Mesenchymal stem cell (in vitro differentiated cells and primary cell): Measurements from ENCODE around the gene SPATA2.

Experiments
- DNase-seq: peaks from one replicate; pipeline ENCODE4 v3.0.0-alpha.2; 2013
- H2AFZ ChIP-seq: one replicate; pipeline ENCODE4 v1.6.1; 2013; ENCODE audit warnings: low read depth, mild to moderate bottlenecking, control low read depth, inconsistent platforms, low read length, moderate library complexity
- H2AK5ac ChIP-seq: 2 replicates; pipeline ENCODE4 v1.6.1; 2013; ENCODE audit warnings: low read length, moderate library complexity, mild to moderate bottlenecking, inconsistent platforms; ENCODE audit not compliant: severe bottlenecking
- H2BK120ac ChIP-seq: one replicate; pipeline ENCODE4 v1.6.1; 2013; ENCODE audit warnings: low read depth, mild to moderate bottlenecking, inconsistent platforms, low read length, moderate library complexity
- H2BK12ac ChIP-seq, 2 experiments: one replicate each; pipeline ENCODE4 v1.6.1; 2013; ENCODE audit warnings: inconsistent platforms in 2 of 2, low read length in 2 of 2, mild to moderate bottlenecking in 2 of 2, moderate library complexity in 2 of 2, control low read depth in 1 of 2
- H2BK15ac ChIP-seq: one replicate; pipeline ENCODE4 v1.6.1; 2013; ENCODE audit warnings: mild to moderate bottlenecking, low read depth, inconsistent platforms; ENCODE audit not compliant: poor library complexity, severe bottlenecking
- H2BK5ac ChIP-seq: 2 replicates; pipeline ENCODE4 v1.6.1; 2013; ENCODE audit warnings: low read depth, mild to moderate bottlenecking, low read length, control low read depth, inconsistent platforms; ENCODE audit not compliant: poor library complexity, severe bottlenecking
- H3K14ac ChIP-seq, 2 experiments: one replicate each; pipeline ENCODE4 v1.6.1; 2013; ENCODE audit warnings: inconsistent platforms in 2 of 2, low read length in 2 of 2, control low read depth in 1 of 2, mild to moderate bottlenecking in 1 of 2, moderate library complexity in 1 of 2
- H3K18ac ChIP-seq, 2 experiments: one replicate each; pipeline ENCODE4 v1.6.1; 2013; ENCODE audit warnings: inconsistent platforms in 2 of 2, low read length in 2 of 2, control low read depth in 1 of 2, low read depth in 1 of 2, mild to moderate bottlenecking in 1 of 2
- H3K23ac ChIP-seq, 2 experiments: one replicate each; pipeline ENCODE4 v1.6.1; 2013; ENCODE audit warnings: inconsistent platforms in 2 of 2, low read length in 2 of 2, mild to moderate bottlenecking in 2 of 2, moderate library complexity in 2 of 2, control low read depth in 1 of 2
- H3K27ac ChIP-seq: 2 replicates; pipeline ENCODE4 v1.5.1; 2013; ENCODE audit warnings: mild to moderate bottlenecking, moderate library complexity, low read length, control low read depth, inconsistent platforms; ENCODE audit not compliant: poor library complexity, severe bottlenecking
- H3K27me3 ChIP-seq, 2 experiments: 2 replicates each; pipeline versions ENCODE4 v1.6.1 to v1.7.0; 2013; ENCODE audit warnings: low read length in 2 of 2, mild to moderate bottlenecking in 2 of 2, moderate library complexity in 2 of 2, control low read depth in 1 of 2, inconsistent platforms in 1 of 2; ENCODE audit not compliant: control insufficient read depth in 1 of 2, insufficient read depth in 1 of 2
- H3K36me3 ChIP-seq, 2 experiments: 2 replicates each; pipeline versions ENCODE4 v1.6.1 to v1.7.0; 2013; ENCODE audit warnings: low read length in 2 of 2, control low read depth in 1 of 2, inconsistent platforms in 1 of 2, low read depth in 1 of 2, mild to moderate bottlenecking in 1 of 2; ENCODE audit not compliant: insufficient read depth in 2 of 2, control insufficient read depth in 1 of 2
- H3K4ac ChIP-seq, 2 experiments: one replicate each; pipeline ENCODE4 v1.6.1; 2013; ENCODE audit warnings: inconsistent platforms in 2 of 2, low read length in 2 of 2, mild to moderate bottlenecking in 2 of 2, moderate library complexity in 2 of 2, control low read depth in 1 of 2, low read depth in 1 of 2
- H3K4me1 ChIP-seq: 2 replicates; pipeline ENCODE4 v1.6.1; 2013; ENCODE audit warnings: low read depth, low read length, control low read depth; ENCODE audit not compliant: control insufficient read depth, insufficient read depth
- H3K4me2 ChIP-seq: 2 replicates; pipeline ENCODE4 v1.6.1; 2013; ENCODE audit warnings: low read length, mild to moderate bottlenecking, inconsistent platforms; ENCODE audit not compliant: poor library complexity, severe bottlenecking
- H3K4me3 ChIP-seq, 2 experiments: 2 replicates each; pipeline versions ENCODE4 v1.5.1 to v1.7.0; 2013; ENCODE audit warnings: low read length in 2 of 2, mild to moderate bottlenecking in 2 of 2, control low read depth in 1 of 2, low read depth in 1 of 2; ENCODE audit not compliant: insufficient read depth in 1 of 2
- H3K79me1 ChIP-seq: replicated peaks from 2 replicates; pipeline ENCODE4 v1.6.1; 2013; ENCODE audit warnings: mild to moderate bottlenecking, control low read depth, low read length, inconsistent platforms; ENCODE audit not compliant: poor library complexity, severe bottlenecking
- H3K9ac ChIP-seq: 2 replicates; pipeline ENCODE4 v1.7.0; 2013; ENCODE audit warnings: mild to moderate bottlenecking, low read length, moderate library complexity
- H3K9me3 ChIP-seq: 2 replicates; pipeline ENCODE4 v1.7.0; 2013; ENCODE audit warnings: mild to moderate bottlenecking, low read length; ENCODE audit not compliant: control insufficient read depth
- H4K8ac ChIP-seq: one replicate; pipeline ENCODE4 v1.6.1; 2013; ENCODE audit warnings: inconsistent platforms, mild to moderate bottlenecking, low read length, moderate library complexity
- H4K91ac ChIP-seq: one replicate; pipeline ENCODE4 v1.6.1; 2013; ENCODE audit warnings: mild to moderate bottlenecking, low read length, inconsistent platforms
- WGBS: methylation state at CpG from one replicate; pipeline ENCODE4 v1.1.7; 2013; ENCODE audit warnings: mixed read lengths; 5-methylcytosine and 5-hydroxymethylcytosine counted together

Gene SPATA2

DNA sequence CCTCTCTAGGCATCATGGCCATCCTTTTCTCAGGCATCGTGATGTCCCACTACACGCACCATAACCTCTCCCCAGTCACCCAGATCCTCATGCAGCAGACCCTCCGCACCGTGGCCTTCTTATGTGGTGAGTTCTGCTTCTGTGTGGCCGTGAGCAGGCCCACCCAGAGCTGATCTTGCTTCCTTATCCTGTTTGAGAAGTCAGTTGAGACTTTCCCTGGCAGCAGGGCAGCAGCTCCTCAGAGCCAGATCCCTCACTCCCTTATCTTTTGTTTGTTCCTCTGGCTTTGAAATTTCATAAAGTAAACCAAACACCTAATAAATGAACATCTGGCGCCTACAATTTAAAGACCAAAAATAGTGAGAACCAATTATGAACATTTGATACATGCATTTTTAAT, 40.6 kb downstream of the SPATA2 start:
- no peak overlapping the region for H2BK12ac ChIP-seq
- WGBS = 88% methylated on average over 5 of the region's 6 CpGs
- H3K4me2 ChIP-seq = no peak overlapping the region
- DNase-seq = no peak
- no peak overlapping the region for H3K9ac ChIP-seq
- no peaks in the 10 kb centered on the region for H3K9me3 ChIP-seq
- no peak overlapping the region for H3K27ac ChIP-seq
- H3K79me1 ChIP-seq = no peaks in the 10 kb centered on the region
- no peak overlapping the region for H3K18ac ChIP-seq
- H2BK5ac ChIP-seq = no peak overlapping the region
- H3K36me3 ChIP-seq = peaks cover 13 to 53% of the 10 kb centered on the region in 2 experiments
- H3K14ac ChIP-seq = no peak overlapping the region
- no peak overlapping the region for H2AK5ac ChIP-seq
- no peak overlapping the region for H3K23ac ChIP-seq
- no peak overlapping the region for H2AFZ ChIP-seq
- no peak overlapping the region for H3K4ac ChIP-seq
- H3K4me1 ChIP-seq = no peaks in the 10 kb centered on the region
- no peak overlapping the region for H2BK15ac ChIP-seq
- H2BK120ac ChIP-seq = no peak overlapping the region
- H3K27me3 ChIP-seq = no peaks in the 10 kb centered on the region
- no peak overlapping the region for H3K4me3 ChIP-seq
- no peak overlapping the region for H4K91ac ChIP-seq
- H4K8ac ChIP-seq = no peak overlapping the region

DNA sequence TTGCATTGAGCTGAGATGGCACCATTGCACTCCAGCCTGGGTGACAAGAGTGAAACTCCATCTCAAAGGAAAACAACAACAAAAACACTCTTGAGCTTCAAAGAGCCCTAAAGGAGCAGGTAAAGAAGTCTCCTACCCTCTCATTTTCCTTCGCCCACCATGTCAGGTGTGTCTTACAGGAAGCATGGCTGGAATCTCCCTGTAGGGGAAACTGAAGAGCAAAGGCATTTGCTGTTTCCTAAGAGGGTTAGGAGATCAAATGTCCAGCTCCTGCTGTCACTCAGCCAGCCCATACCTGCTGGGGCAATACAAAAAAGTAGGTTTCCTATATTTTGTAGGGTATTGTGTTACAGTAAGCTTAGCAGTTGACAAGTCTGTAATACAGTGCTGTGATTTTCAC, 43.3 kb downstream of the SPATA2 start:
- no peaks in the 10 kb centered on the region for H3K4me1 ChIP-seq
- H3K27me3 ChIP-seq = no peaks in the 10 kb centered on the region
- no peak overlapping the region for H3K4me3 ChIP-seq
- H3K4me2 ChIP-seq = no peak overlapping the region
- no peak overlapping the region for H3K14ac ChIP-seq
- H2BK12ac ChIP-seq = no peak overlapping the region
- no peak overlapping the region for H2AFZ ChIP-seq
- no peak for DNase-seq
- H4K91ac ChIP-seq = no peak overlapping the region
- WGBS = 100% methylated on average over 1 of the region's 1 CpG
- H2BK120ac ChIP-seq = no peak overlapping the region
- no peak overlapping the region for H4K8ac ChIP-seq
- no peaks in the 10 kb centered on the region for H3K79me1 ChIP-seq
- H3K9ac ChIP-seq = no peak overlapping the region
- H3K4ac ChIP-seq = no peak overlapping the region
- peaks cover 17 to 51% of the 10 kb centered on the region in 2 experiments for H3K36me3 ChIP-seq
- no peak overlapping the region for H3K18ac ChIP-seq
- H3K23ac ChIP-seq = no peak overlapping the region
- peak overlapping the region; percentile 28 for H2AK5ac ChIP-seq
- no peak overlapping the region for H2BK15ac ChIP-seq
- H3K27ac ChIP-seq = no peak overlapping the region
- H3K9me3 ChIP-seq = no peaks in the 10 kb centered on the region
- no peak overlapping the region for H2BK5ac ChIP-seq

DNA sequence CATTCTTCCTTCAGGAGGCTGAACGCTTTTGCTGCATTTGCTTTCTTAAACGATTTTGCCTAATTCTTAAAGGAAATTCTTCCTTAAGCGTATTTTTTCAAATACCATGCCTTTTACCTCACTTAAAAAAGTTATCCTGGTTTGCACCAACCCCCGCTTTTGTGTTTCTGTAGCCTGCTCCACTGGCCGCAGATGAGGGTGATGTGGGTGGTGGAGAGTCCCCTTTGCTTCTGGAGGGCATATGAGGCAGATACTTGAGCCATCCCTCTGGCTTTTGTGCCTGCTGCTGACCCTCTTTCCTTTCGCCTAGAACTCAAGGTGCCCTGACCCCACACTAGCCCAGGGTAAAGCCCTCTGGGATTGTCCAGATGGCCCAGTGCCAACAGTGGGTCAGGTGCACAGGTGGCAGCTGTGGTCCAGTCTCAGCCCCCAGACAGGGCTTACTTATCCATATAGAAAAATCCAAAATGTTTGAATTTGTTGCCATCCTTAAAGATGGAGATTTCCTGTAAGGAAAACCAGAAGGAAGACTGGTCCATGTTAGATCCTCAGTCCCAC, 43.9 kb downstream of the SPATA2 start:
- Histone ChIP-seq H3K18ac (no peak overlapping the region), H3K4me3 (no peak overlapping the region), H3K4me1 (no peaks in the 10 kb centered on the region), H3K36me3 (peaks cover 17 to 47% of the 10 kb centered on the region in 2 experiments), H3K4ac (no peak overlapping the region), H3K27ac (no peak overlapping the region), H2BK5ac (no peak overlapping the region), H4K8ac (no peak overlapping the region), H3K9ac (no peak overlapping the region), H2BK15ac (no peak overlapping the region), H4K91ac (no peak overlapping the region), H3K79me1 (no peaks in the 10 kb centered on the region), H3K27me3 (no peaks in the 10 kb centered on the region), H3K14ac (no peak overlapping the region), H3K23ac (no peak overlapping the region), H3K9me3 (no peaks in the 10 kb centered on the region), H3K4me2 (no peak overlapping the region), H2BK120ac (no peak overlapping the region), H2BK12ac (no peak overlapping the region), H2AFZ (no peak overlapping the region), H2AK5ac (no peak overlapping the region)
- DNase-seq = no peak
- over 99% methylated on average over 6 of the region's 6 CpGs for WGBS

DNA sequence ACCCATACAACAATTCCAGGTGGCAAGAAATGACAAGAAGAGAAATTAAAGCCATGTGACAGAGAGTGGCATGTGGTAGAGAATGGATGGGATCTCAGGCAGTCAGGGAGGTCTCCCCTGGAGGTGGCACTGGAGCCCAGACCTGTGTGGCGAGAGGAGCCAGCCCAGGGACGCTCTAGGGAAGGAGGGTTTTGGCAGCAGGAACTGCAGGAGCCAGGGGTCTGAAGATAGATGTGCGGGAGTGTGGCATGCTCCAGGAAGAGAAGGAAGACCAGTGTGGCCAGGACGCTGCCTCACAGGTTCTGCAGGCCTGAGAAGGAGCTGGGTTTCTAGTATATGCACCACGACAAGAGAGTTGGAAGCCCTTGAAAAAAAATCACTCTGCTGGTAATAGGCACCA, 45.1 kb downstream of the SPATA2 start:
- H4K91ac ChIP-seq = no peak overlapping the region
- H3K4ac ChIP-seq = no peak overlapping the region
- H3K27me3 ChIP-seq = no peaks in the 10 kb centered on the region
- no peak overlapping the region for H3K4me2 ChIP-seq
- H3K36me3 ChIP-seq = peaks cover 18 to 43% of the 10 kb centered on the region in 2 experiments
- H2BK120ac ChIP-seq = no peak overlapping the region
- H2BK15ac ChIP-seq = no peak overlapping the region
- H3K23ac ChIP-seq = no peak overlapping the region
- 91% methylated on average over 5 of the region's 5 CpGs for WGBS
- H2BK5ac ChIP-seq = no peak overlapping the region
- no peaks in the 10 kb centered on the region for H3K79me1 ChIP-seq
- no peak for DNase-seq
- H3K14ac ChIP-seq = no peak overlapping the region
- peaks cover 2% of the 10 kb centered on the region for H3K4me1 ChIP-seq
- H2AFZ ChIP-seq = no peak overlapping the region
- H3K9me3 ChIP-seq = no peaks in the 10 kb centered on the region
- H2BK12ac ChIP-seq = no peak overlapping the region
- H3K27ac ChIP-seq = no peak overlapping the region
- no peak overlapping the region for H3K4me3 ChIP-seq
- no peak overlapping the region for H3K18ac ChIP-seq
- H3K9ac ChIP-seq = no peak overlapping the region
- H2AK5ac ChIP-seq = no peak overlapping the region
- no peak overlapping the region for H4K8ac ChIP-seq
